RWPE1 (cell line): ENCODE measurements around the gene KANSL3.

Experiments used
- CTCF ChIA-PET: fragments of 350-600 bp; sonication (Branson Sonifier 250); formaldehyde crosslinking; extraction: SDS; loops from one replicate; lab custom pipeline; 2021; lab: Yijun Ruan, JAX
- POLR2A ChIA-PET: fragments of 400-600 bp; formaldehyde crosslinking; extraction: SDS; loops from one replicate; lab custom pipeline; 2020; ENCODE audit warnings: antibody characterized with exemption; ENCODE audit not compliant: low non-redundant PET; lab: Yijun Ruan, JAX
- DNase-seq: peaks from one replicate; pipeline ENCODE4 v3.0.0; 2012; ENCODE audit warnings: low spot score
- H3K27ac ChIP-seq: fragments of 450-650 bp; 2 replicates; pipeline ENCODE4 v1.5.1; 2017
- TF ChIP-seq, protein P1 (sequence below): fragments of 450-650 bp; conservative IDR thresholded peaks from 2 replicates; pipeline ENCODE4 v1.5.1; 2017; ENCODE audit warnings: low read depth, mild to moderate bottlenecking

Gene KANSL3

DNA sequence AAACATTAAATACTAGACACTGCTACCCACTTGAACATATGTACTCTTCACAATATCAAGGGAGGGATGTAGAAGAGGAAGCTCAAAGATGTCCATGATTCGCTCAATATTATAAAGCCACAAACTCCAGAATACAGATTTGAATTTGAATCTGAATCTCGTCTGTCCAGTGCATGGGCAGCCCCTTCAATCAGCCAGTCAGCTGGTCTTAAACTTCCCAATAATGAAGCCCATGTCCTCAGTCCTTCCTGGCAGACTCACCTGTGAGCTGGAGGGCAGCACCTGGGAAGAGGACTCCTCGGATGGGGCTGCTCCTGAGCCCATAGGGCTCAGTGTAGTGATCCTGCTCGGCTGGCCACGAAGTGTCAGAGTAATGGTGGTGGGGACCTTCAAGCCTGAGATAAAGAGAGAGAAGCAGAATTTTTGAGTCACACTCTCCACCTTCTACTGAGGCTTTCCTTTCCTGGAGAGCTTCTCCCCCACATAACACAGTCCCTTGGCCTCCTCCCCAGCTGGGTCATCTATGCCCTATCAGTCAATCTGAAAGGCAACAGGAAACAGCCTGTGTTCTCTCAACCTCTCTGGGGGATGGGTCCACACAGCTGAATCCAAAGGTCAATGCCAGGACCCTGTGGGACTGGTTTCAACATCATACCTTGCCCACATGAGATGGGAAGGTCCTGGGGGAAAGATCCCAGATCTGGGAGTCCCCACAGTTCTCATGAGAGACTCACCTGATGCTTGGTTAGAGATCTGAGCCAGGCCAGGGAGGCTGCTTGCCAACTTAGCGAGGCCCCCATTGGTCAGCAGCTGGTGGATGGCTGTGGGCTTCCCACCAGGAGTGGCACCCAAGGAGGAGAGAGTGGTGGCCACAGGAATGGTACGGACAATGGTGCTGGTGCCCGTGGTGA, 36.5 kb downstream of the KANSL3 start:
- DNase-seq, result no peak
- ChIA-PET CTCF (interaction anchor here (0.6 to 1.0 kb wide), 5 partner anchors 8 to 496 kb away, joined by 3 to 4 read pairs (median 3); no protein-coding TSS in a partner anchor), POLR2A (no interaction called here)
- peak overlapping the region; percentile 8; the same call in 1 of the 2 replicates for H3K27ac ChIP-seq
- TF ChIP-seq, protein P1, sequence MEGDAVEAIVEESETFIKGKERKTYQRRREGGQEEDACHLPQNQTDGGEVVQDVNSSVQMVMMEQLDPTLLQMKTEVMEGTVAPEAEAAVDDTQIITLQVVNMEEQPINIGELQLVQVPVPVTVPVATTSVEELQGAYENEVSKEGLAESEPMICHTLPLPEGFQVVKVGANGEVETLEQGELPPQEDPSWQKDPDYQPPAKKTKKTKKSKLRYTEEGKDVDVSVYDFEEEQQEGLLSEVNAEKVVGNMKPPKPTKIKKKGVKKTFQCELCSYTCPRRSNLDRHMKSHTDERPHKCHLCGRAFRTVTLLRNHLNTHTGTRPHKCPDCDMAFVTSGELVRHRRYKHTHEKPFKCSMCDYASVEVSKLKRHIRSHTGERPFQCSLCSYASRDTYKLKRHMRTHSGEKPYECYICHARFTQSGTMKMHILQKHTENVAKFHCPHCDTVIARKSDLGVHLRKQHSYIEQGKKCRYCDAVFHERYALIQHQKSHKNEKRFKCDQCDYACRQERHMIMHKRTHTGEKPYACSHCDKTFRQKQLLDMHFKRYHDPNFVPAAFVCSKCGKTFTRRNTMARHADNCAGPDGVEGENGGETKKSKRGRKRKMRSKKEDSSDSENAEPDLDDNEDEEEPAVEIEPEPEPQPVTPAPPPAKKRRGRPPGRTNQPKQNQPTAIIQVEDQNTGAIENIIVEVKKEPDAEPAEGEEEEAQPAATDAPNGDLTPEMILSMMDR, result no peak

DNA sequence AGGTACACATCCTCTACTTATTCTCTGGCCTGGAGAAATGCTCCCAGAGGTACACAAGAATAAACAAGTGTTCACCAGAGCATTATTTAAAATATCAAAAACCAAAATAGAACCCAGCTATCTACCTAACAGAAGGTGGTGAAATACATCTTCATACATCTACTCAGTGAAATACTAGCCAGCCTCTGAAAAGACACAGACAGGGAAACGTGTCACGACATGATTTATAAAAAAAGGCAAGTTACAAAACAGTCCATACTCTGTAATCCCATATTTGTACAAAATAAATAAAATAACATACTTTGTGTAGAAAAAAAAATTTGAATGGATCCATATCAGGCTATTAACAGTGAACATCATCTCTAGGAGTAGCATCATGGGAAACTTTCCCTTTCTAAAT, 38.2 kb downstream of the KANSL3 start:
- no peak overlapping the region for H3K27ac ChIP-seq
- TF ChIP-seq, protein P1, result no peak
- CTCF ChIA-PET, result interaction anchor here (0.8 kb wide), 1 partner anchor 45 kb away, joined by 3 read pairs; no protein-coding TSS in a partner anchor
- DNase-seq, result peak; percentile 17
- POLR2A ChIA-PET, result no interaction called here

DNA sequence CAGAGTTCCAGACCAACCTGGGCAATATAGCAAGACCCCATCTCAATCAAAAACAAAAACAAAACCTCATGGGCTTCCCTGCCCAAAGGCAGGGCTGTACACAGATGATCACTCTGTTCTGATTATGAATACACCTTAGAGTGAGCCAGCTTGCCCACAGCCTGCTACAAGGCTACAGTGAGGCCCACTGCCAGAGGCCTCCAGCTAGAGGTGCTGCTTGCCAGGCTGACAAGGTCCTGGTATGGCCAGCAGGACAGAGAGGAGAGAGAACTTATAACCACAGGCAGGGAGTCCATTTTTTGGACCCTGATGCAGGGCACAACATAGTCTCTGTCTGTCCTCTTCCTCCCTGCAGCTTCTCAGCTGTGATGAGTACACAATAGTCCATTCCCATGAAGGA, 41.5 kb downstream of the KANSL3 start:
- no peak overlapping the region for H3K27ac ChIP-seq
- CTCF ChIA-PET, result no interaction called here
- TF ChIP-seq, protein P1, result no peak
- POLR2A ChIA-PET, result no interaction called here
- DNase-seq, result no peak

DNA sequence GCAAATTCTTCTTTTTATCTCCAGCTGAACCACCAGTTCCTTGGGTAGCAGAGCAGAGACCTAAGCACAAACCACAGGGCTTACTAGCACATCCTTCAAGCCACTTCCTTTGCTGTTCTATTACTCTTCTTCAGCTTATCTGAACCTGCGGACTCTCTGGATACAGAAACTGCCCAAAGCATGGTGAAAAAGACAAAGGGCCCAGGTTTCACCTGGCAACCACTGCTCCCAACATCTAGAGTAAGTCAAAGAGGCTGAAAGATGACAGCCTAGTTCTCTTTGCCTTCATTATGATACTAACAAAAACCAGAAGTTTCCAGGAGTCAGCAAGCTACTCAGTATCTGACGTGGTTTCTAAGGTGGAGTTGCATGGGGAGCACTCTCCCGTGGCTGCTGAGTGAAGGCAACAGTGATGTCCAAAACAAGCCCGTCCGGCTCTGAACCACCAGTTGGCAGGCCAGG, 43.4 kb downstream of the KANSL3 start:
- DNase-seq, result no peak
- no peak overlapping the region for H3K27ac ChIP-seq
- TF ChIP-seq, protein P1, result no peak
- CTCF ChIA-PET, result interaction anchor here (1.2 kb wide), 1 partner anchor 7 kb away, joined by 3 read pairs; no protein-coding TSS in a partner anchor
- POLR2A ChIA-PET, result no interaction called here

DNA sequence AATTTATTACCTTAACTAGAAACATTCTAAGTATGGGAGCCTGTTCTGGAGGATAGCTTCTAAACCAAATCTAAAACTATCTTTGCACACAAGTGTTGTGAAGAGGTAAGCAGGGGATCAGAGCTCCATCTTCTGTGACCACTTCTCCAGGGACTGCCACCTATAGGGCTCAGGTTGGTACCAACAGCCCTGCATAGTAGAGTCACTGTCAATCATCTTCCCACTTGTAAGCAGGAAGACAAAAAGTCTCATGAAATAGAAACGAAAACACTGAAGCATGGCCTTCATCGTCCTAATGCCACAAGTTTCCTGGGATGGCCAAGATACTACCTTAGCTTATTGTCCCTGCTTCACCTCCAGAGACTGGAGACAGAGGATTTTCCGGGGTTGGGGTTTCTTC, 43.8 kb downstream of the KANSL3 start:
- TF ChIP-seq, protein P1, result no peak
- no peak overlapping the region for H3K27ac ChIP-seq
- DNase-seq, result no peak
- POLR2A ChIA-PET, result no interaction called here
- CTCF ChIA-PET, result interaction anchor here (1.2 kb wide), 1 partner anchor 8 kb away, joined by 3 read pairs; no protein-coding TSS in a partner anchor

DNA sequence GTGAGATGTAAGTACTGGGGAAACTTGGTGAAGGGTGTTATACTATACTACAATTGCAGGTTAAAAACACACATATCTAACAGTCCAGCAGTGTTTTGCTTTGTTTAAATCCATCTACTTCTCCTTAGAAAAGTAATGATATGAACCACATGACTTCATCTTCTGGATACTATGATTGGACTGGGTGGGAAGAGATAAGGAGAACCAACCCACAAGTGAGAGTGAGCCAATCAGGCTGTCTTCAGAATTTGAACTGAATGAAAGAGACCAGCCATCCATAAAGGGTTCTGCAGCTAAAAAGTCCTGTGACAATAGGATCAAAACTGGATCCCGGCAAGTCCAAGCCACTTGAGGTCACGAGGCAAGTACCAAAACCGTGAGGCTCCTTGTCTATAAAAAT, 46.6 kb downstream of the KANSL3 start:
- ChIA-PET CTCF (no interaction called here), POLR2A (no interaction called here)
- DNase-seq, result no peak
- TF ChIP-seq, protein P1, result no peak
- no peak overlapping the region for H3K27ac ChIP-seq
